IPS-11a (cell line): ENCODE data around the gene MEFV.
"Not testable (repeated sequence)": the region's sequence is repeated elsewhere in the genome, so short reads cannot be mapped to it uniquely, and the experiment has no call there.

Source experiments
- H3K4me3 ChIP-seq: one replicate; pipeline ENCODE4 v1.5.1; 2013; ENCODE audit warnings: low read depth, low read length, control low read depth

Gene MEFV

GRCh38 chr16:3270718-3271117 lies 14.3 kb upstream of the MEFV start:
- H3K4me3 ChIP-seq, result not testable (repeated sequence)

- H3K4me3 ChIP-seq, result no peak overlapping the region
Observed at GRCh38 chr16:3268294-3268693, 11.9 kb upstream of the MEFV start.

GRCh38 chr16:3266873-3267537 lies 10.6 kb upstream of the MEFV start:
- H3K4me3 ChIP-seq, result no peak overlapping the region

- H3K4me3 ChIP-seq, result peak overlapping the region; percentile 62
Observed at GRCh38 chr16:3264137-3265036, 8.0 kb upstream of the MEFV start.

GRCh38 chr16:3262517-3262916 lies 6.1 kb upstream of the MEFV start:
- no peak overlapping the region for H3K4me3 ChIP-seq

GRCh38 chr16:3259836-3260235 lies 3.4 kb upstream of the MEFV start:
- no peak overlapping the region for H3K4me3 ChIP-seq

- no peak overlapping the region for H3K4me3 ChIP-seq
Observed at GRCh38 chr16:3256866-3257465, 533 bp upstream of the MEFV start.

GRCh38 chr16:3254309-3254708 lies 2.1 kb downstream of the MEFV start:
- H3K4me3 ChIP-seq, result no peak overlapping the region

- H3K4me3 ChIP-seq, result no peak overlapping the region
Observed at GRCh38 chr16:3252967-3253366, 3.5 kb downstream of the MEFV start.

- no peak overlapping the region for H3K4me3 ChIP-seq
Observed at GRCh38 chr16:3249451-3249850, 7.0 kb downstream of the MEFV start.

- no peak overlapping the region for H3K4me3 ChIP-seq
Observed at GRCh38 chr16:3249020-3249419, 7.4 kb downstream of the MEFV start.

- H3K4me3 ChIP-seq, result no peak overlapping the region
Observed at GRCh38 chr16:3248596-3248995, 7.8 kb downstream of the MEFV start.

GRCh38 chr16:3246876-3247275 lies 9.6 kb downstream of the MEFV start:
- H3K4me3 ChIP-seq, result no peak overlapping the region

- H3K4me3 ChIP-seq, result no peak overlapping the region
Observed at GRCh38 chr16:3246002-3246401, 10.4 kb downstream of the MEFV start.

GRCh38 chr16:3243882-3244281 lies 12.6 kb downstream of the MEFV start:
- no peak overlapping the region for H3K4me3 ChIP-seq

- H3K4me3 ChIP-seq, result no peak overlapping the region
Observed at GRCh38 chr16:3242709-3243108, 13.7 kb downstream of the MEFV start.

- no peak overlapping the region for H3K4me3 ChIP-seq
Observed at GRCh38 chr16:3241761-3242160, 14.7 kb downstream of the MEFV start.

GRCh38 chr16:3235856-3236669 lies 20.4 kb downstream of the MEFV start:
- H3K4me3 ChIP-seq, result no peak overlapping the region

- peak within 1 kb of the TSS; percentile 94 for H3K4me3 ChIP-seq
Observed at GRCh38 chr16:3234857-3235561, 21.4 kb downstream of the MEFV start, which contains the start of gene ZNF200. Gene ZNF200, minus strand, starts transcription at chr16:3235158. Its CDS starts 1,403 bp downstream, at chr16:3233755.

- peak overlapping the region; percentile 94 for H3K4me3 ChIP-seq
Observed at GRCh38 chr16:3234543-3234856, 21.9 kb downstream of the MEFV start.
